ENCODE data around the gene LPXN.

DNA sequence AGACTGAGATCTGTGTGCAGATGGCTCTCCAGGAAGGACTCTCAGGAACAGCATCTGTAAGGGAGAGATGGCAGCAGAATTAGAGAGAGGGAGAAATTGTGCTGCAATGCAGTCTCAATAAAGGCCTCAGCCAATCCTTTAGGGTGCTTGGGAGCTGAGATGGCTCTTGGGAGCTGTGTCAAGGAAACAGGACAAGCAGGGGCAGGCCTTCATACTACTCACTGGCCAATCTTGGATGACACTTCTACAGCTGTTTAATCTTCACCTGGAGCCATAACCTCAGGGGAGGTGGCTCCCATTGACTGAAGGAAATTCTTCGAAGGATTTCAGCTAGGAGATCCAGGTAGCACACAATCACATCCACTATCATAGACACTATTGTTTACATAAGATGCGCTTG lies 77.7 kb downstream of the LPXN start:
- TF ChIP-seq, protein P1, sequence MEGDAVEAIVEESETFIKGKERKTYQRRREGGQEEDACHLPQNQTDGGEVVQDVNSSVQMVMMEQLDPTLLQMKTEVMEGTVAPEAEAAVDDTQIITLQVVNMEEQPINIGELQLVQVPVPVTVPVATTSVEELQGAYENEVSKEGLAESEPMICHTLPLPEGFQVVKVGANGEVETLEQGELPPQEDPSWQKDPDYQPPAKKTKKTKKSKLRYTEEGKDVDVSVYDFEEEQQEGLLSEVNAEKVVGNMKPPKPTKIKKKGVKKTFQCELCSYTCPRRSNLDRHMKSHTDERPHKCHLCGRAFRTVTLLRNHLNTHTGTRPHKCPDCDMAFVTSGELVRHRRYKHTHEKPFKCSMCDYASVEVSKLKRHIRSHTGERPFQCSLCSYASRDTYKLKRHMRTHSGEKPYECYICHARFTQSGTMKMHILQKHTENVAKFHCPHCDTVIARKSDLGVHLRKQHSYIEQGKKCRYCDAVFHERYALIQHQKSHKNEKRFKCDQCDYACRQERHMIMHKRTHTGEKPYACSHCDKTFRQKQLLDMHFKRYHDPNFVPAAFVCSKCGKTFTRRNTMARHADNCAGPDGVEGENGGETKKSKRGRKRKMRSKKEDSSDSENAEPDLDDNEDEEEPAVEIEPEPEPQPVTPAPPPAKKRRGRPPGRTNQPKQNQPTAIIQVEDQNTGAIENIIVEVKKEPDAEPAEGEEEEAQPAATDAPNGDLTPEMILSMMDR (IDR thresholded peaks at IDR 0.05 in 2 of 3, conservative IDR thresholded peaks at IDR 0.05 in 1 of 3; ENCODE audit: control insufficient read depth in 2 of 3, extremely low read depth in 1 of 3, insufficient read depth in 1 of 3, low read depth in 3 of 3, low read length in 3 of 3) = no peak
- TF ChIP-seq EP300 (IDR thresholded peaks at IDR 0.05; ENCODE audit: borderline replicate concordance in 1 of 2, control insufficient read depth in 1 of 2, low read depth in 2 of 2, low read length in 2 of 2) (no peak), SP1 (IDR thresholded peaks at IDR 0.05; ENCODE audit: low read depth, low read length) (no peak), SRF (IDR thresholded peaks at IDR 0.05; ENCODE audit: low read depth in 2 of 2, low read length in 2 of 2) (no peak)

All from GM12878 (cell line).